Testis (tissue), 2 donors: ENCODE data around the gene ACBD6.

Experiments
- POLR2A ChIP-seq: fragments of 450-650 bp; IDR thresholded peaks from one replicate; pipeline ENCODE4 v1.6.1; 2017; ENCODE audit warnings: antibody characterized with exemption, mild to moderate bottlenecking, moderate library complexity
- TF ChIP-seq, protein P1 (sequence below), 3 experiments: fragments of 450-650 bp in 2 of 3; fragments of 200-600 bp in 1 of 3; sonication (generic) in 1 of 3; IDR thresholded peaks; one replicate each; pipeline ENCODE4 v1.5.1; 2016 to 2019; ENCODE audit warnings: antibody characterized with exemption in 3 of 3, mild to moderate bottlenecking in 2 of 3, moderate library complexity in 1 of 3

- TF ChIP-seq, protein P1, sequence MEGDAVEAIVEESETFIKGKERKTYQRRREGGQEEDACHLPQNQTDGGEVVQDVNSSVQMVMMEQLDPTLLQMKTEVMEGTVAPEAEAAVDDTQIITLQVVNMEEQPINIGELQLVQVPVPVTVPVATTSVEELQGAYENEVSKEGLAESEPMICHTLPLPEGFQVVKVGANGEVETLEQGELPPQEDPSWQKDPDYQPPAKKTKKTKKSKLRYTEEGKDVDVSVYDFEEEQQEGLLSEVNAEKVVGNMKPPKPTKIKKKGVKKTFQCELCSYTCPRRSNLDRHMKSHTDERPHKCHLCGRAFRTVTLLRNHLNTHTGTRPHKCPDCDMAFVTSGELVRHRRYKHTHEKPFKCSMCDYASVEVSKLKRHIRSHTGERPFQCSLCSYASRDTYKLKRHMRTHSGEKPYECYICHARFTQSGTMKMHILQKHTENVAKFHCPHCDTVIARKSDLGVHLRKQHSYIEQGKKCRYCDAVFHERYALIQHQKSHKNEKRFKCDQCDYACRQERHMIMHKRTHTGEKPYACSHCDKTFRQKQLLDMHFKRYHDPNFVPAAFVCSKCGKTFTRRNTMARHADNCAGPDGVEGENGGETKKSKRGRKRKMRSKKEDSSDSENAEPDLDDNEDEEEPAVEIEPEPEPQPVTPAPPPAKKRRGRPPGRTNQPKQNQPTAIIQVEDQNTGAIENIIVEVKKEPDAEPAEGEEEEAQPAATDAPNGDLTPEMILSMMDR (IDR thresholded peaks at IDR 0.05): no peak
- TF ChIP-seq POLR2A: no peak
Measured at GRCh38 chr1:180535418-180535999, 33.1 kb upstream of the ACBD6 start.
